CD14-positive monocyte (primary cell): ENCODE data around the gene SGCG. TPM values are rescaled to one million over a fixed set of nuclear protein-coding genes. Genes with fewer than 3 reads are reported as not detected.

Experiments used
- DNase-seq, 3 donors: peaks; one replicate each; pipeline ENCODE4 v3.0.0-alpha.2; 2011 to 2022
- H2AFZ ChIP-seq: 2 replicates; pipeline ENCODE4 v1.6.0; 2012; ENCODE audit warnings: mild to moderate bottlenecking, low read depth, low read length, inconsistent platforms; ENCODE audit not compliant: insufficient read depth, poor library complexity, severe bottlenecking
- H3K27ac ChIP-seq, 2 donors: 1 replicate in 1 of 2; 2 replicates in 1 of 2; pipeline ENCODE4 v1.5.1; 2012 to 2013; ENCODE audit warnings: low read length in 2 of 2, control low read depth in 1 of 2, inconsistent platforms in 1 of 2, low read depth in 1 of 2, mild to moderate bottlenecking in 1 of 2
- H3K27me3 ChIP-seq, 2 donors: one replicate each; pipeline versions ENCODE4 v1.6.0 to v1.6.1; 2011 to 2013; ENCODE audit warnings: low read length in 2 of 2; ENCODE audit not compliant: control insufficient read depth in 2 of 2, insufficient read depth in 2 of 2
- H3K36me3 ChIP-seq, 2 donors: replicated peaks in 1 of 2; 1 replicate in 1 of 2; 2 replicates in 1 of 2; pipeline versions ENCODE4 v1.5.1 to v1.6.1; 2012 to 2013; ENCODE audit warnings: low read length in 2 of 2, control low read depth in 1 of 2, inconsistent platforms in 1 of 2, mild to moderate bottlenecking in 1 of 2; ENCODE audit not compliant: insufficient read depth in 2 of 2, control insufficient read depth in 1 of 2
- H3K4me1 ChIP-seq, 2 donors: 1 replicate in 1 of 2; 2 replicates in 1 of 2; pipeline versions ENCODE4 v1.5.1 to v1.6.1; 2012 to 2013; ENCODE audit warnings: low read length in 2 of 2, control low read depth in 1 of 2, inconsistent platforms in 1 of 2, mild to moderate bottlenecking in 1 of 2, moderate library complexity in 1 of 2; ENCODE audit not compliant: insufficient read depth in 2 of 2, control insufficient read depth in 1 of 2
- H3K4me2 ChIP-seq: replicated peaks from 2 replicates; pipeline ENCODE3; 2012; ENCODE audit warnings: low read length, moderate library complexity, mild to moderate bottlenecking; ENCODE audit not compliant: poor library complexity, severe bottlenecking; ENCODE audit errors: extremely low read depth
- H3K4me3 ChIP-seq, 3 experiments: fragments of 200-600 bp in 1 of 3; sonication (generic) in 1 of 3; replicated peaks in 1 of 3; 1 replicate in 2 of 3; 2 replicates in 1 of 3; pipeline ENCODE4 v1.5.1; 2011 to 2013; ENCODE audit warnings: low read length in 3 of 3, mild to moderate bottlenecking in 3 of 3, control low read depth in 2 of 3, low read depth in 2 of 3, inconsistent platforms in 1 of 3, moderate library complexity in 1 of 3
- H3K79me2 ChIP-seq: 2 replicates; pipeline ENCODE4 v1.6.0; 2012; ENCODE audit warnings: mild to moderate bottlenecking, control low read depth, inconsistent platforms, low read length, moderate library complexity; ENCODE audit not compliant: insufficient read depth
- H3K9ac ChIP-seq: 2 replicates; pipeline ENCODE4 v1.6.0; 2017; ENCODE audit warnings: low read length, mild to moderate bottlenecking; ENCODE audit not compliant: insufficient read depth, poor library complexity, severe bottlenecking
- H3K9me3 ChIP-seq, 2 donors: replicated peaks in 1 of 2; 1 replicate in 1 of 2; 2 replicates in 1 of 2; pipeline versions ENCODE4 v1.5.1 to v1.6.1; 2012 to 2013; ENCODE audit warnings: low read length in 2 of 2, control low read depth in 1 of 2; ENCODE audit not compliant: control insufficient read depth in 1 of 2, insufficient read depth in 1 of 2
- H4K20me1 ChIP-seq: 2 replicates; pipeline ENCODE4 v1.6.0; 2012; ENCODE audit warnings: mild to moderate bottlenecking, low read length, control low read depth, moderate library complexity; ENCODE audit not compliant: insufficient read depth
- H3K27ac Mint-ChIP-seq, 7 donors: one replicate each; pipeline ENCODE4 v1.8.0; 2020; ENCODE audit warnings: mild to moderate bottlenecking in 7 of 7, mixed read lengths in 7 of 7, moderate library complexity in 6 of 7, inconsistent platforms in 2 of 7
- H3K27me3 Mint-ChIP-seq, 3 donors: one replicate each; pipeline ENCODE4 v1.8.0; 2021 to 2022; ENCODE audit warnings: low read depth in 3 of 3, mild to moderate bottlenecking in 3 of 3, mixed read lengths in 3 of 3, moderate library complexity in 3 of 3, inconsistent platforms in 1 of 3
- H3K36me3 Mint-ChIP-seq, 2 donors: one replicate each; pipeline ENCODE4 v1.8.0; 2020; ENCODE audit warnings: mixed read lengths in 2 of 2, inconsistent platforms in 1 of 2, mild to moderate bottlenecking in 1 of 2
- H3K4me1 Mint-ChIP-seq: one replicate; pipeline ENCODE4 v1.8.0; 2020; ENCODE audit warnings: mild to moderate bottlenecking, mixed read lengths
- H3K4me3 Mint-ChIP-seq, 2 donors: one replicate each; pipeline ENCODE4 v1.8.0; 2020; ENCODE audit warnings: mild to moderate bottlenecking in 2 of 2, mixed read lengths in 2 of 2, moderate library complexity in 1 of 2
- H3K9me3 Mint-ChIP-seq, 7 donors: one replicate each; pipeline ENCODE4 v1.8.0; 2020 to 2022; ENCODE audit warnings: mixed read lengths in 7 of 7, mild to moderate bottlenecking in 6 of 7, moderate library complexity in 6 of 7, inconsistent platforms in 2 of 7
- WGBS: methylation state at CpG from one replicate; pipeline ENCODE4 v1.1.5; 2013; ENCODE audit warnings: missing lambda C conversion rate; ENCODE audit not compliant: insufficient coverage; 5-methylcytosine and 5-hydroxymethylcytosine counted together
- intact Hi-C, 2 donors: fragments of 100-400 bp; cut with micrococcal nuclease; formaldehyde crosslinking; loops; one replicate each; pipeline versions ENCODE4 v1.15.0 to v1.15.1; 2023
- polyA plus RNA-seq, 3 donors: library from polyadenylated mRNA; depleted of rRNA in 1 of 3; unstranded in 2 of 3; stranded (reverse) in 1 of 3; fragments of 300-500 nt in 2 of 3; fragments of >200 nt in 1 of 3; fragmentation: Illumina TruSeq in 2 of 3; gene quantifications; 1 replicate in 2 of 3; 2 replicates in 1 of 3; pipeline ENCODE4 v1.2.3, GENCODE V29; 2012 to 2021
- TF ChIP-seq, protein P1 (sequence below): fragments of 200-600 bp; IDR thresholded peaks from one replicate; pipeline ENCODE4 v1.8.0; 2022; ENCODE audit warnings: antibody characterized with exemption, mild to moderate bottlenecking

Gene SGCG
- polyA plus RNA-seq, 3 donors: not detected

DNA sequence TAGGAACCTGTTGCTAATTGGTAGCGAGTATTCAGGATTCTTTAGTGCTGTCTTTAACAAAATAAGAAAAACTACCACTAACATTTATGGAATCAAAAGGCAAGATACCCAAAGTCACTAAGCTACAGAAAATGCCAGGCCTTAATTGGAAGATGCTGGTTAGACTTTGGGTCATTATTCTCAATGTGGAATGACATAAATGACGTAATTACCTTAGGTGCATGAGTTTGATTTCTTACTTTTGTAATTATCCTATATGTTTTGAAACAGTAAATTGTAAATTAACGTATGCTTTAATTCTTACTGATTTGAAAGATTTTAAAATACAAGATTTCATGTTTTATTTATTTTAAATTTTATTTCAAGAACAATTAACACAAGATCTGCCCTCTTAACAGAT, 25.0 kb downstream of the SGCG start:
- Histone ChIP-seq H3K4me2 (no peak overlapping the region), H3K4me3 (no peak overlapping the region), H3K27me3 (no peaks in the 10 kb centered on the region), H3K4me1 (no peaks in the 10 kb centered on the region), H3K27ac (no peak overlapping the region), H2AFZ (no peak overlapping the region), H3K9me3 (no peaks in the 10 kb centered on the region), H4K20me1 (no peaks in the 10 kb centered on the region), H3K9ac (no peak overlapping the region), H3K36me3 (no peaks in the 10 kb centered on the region), H3K79me2 (no peaks in the 10 kb centered on the region)
- H3K4me1 Mint-ChIP-seq: no peaks in the 10 kb centered on the region
- no peak for DNase-seq
- peaks cover 2% of the 10 kb centered on the region in 3 donors for H3K27me3 Mint-ChIP-seq
- H3K27ac Mint-ChIP-seq: no peak overlapping the region
- H3K9me3 Mint-ChIP-seq: peaks cover 0 to 4% (median 1%) of the 10 kb centered on the region in 7 donors
- intact Hi-C loops: no loop called here
- TF ChIP-seq, protein P1, sequence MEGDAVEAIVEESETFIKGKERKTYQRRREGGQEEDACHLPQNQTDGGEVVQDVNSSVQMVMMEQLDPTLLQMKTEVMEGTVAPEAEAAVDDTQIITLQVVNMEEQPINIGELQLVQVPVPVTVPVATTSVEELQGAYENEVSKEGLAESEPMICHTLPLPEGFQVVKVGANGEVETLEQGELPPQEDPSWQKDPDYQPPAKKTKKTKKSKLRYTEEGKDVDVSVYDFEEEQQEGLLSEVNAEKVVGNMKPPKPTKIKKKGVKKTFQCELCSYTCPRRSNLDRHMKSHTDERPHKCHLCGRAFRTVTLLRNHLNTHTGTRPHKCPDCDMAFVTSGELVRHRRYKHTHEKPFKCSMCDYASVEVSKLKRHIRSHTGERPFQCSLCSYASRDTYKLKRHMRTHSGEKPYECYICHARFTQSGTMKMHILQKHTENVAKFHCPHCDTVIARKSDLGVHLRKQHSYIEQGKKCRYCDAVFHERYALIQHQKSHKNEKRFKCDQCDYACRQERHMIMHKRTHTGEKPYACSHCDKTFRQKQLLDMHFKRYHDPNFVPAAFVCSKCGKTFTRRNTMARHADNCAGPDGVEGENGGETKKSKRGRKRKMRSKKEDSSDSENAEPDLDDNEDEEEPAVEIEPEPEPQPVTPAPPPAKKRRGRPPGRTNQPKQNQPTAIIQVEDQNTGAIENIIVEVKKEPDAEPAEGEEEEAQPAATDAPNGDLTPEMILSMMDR: no peak
- no CpG with 5 or more reads among the region's 3 CpGs for WGBS
- no peaks in the 10 kb centered on the region for H3K36me3 Mint-ChIP-seq
- H3K4me3 Mint-ChIP-seq: no peak overlapping the region

DNA sequence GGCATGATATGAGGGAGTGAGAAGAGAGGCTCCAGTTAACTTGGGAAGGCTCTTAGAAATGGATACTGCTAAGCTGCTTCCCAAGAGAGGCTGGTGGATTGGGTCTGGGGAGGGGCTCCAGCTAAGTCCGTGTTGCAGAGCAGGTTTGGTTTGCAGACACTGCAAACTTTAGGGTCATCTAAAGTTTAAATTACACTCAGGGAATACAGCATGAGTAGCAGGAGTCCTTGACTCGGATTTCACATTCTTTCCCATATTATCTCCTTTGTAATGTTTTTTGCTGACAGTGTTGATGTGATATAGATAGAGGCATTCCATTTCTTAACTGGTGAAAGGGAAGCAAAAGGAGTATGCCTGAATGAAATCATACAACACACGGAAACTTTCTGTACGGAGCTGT, 31.9 kb downstream of the SGCG start:
- Histone ChIP-seq H3K36me3 (no peaks in the 10 kb centered on the region), H4K20me1 (no peaks in the 10 kb centered on the region), H2AFZ (no peak overlapping the region), H3K4me2 (no peak overlapping the region), H3K79me2 (no peaks in the 10 kb centered on the region), H3K27ac (no peak overlapping the region), H3K9ac (no peak overlapping the region), H3K4me3 (no peak overlapping the region), H3K4me1 (no peaks in the 10 kb centered on the region), H3K27me3 (no peaks in the 10 kb centered on the region), H3K9me3 (peaks cover 7 to 12% of the 10 kb centered on the region in 2 donors)
- no peaks in the 10 kb centered on the region for H3K36me3 Mint-ChIP-seq
- no peak for DNase-seq
- WGBS: 43% methylated on average over 1 of the region's 4 CpGs
- H3K27ac Mint-ChIP-seq: no peak overlapping the region
- intact Hi-C loops: no loop called here
- H3K9me3 Mint-ChIP-seq: peaks cover 4 to 18% (median 9%) of the 10 kb centered on the region in 7 donors
- peaks cover 0 to 3% (median 2%) of the 10 kb centered on the region in 3 donors for H3K27me3 Mint-ChIP-seq
- TF ChIP-seq, protein P1: no peak
- no peaks in the 10 kb centered on the region for H3K4me1 Mint-ChIP-seq
- no peak overlapping the region for H3K4me3 Mint-ChIP-seq
